ENCODE measurements around the gene CEP57L1.

GRCh38 chr6:109094416-109095035 lies 781 bp upstream of the CEP57L1 start, which contains the start of gene SESN1:
- TF ChIP-seq CTCF (IDR thresholded peaks at IDR 0.05; ENCODE audit: low read depth, low read length), result no peak
- no peak; the same call in 1 of the 2 replicates for TF ChIP-seq MAX (IDR thresholded peaks at IDR 0.05; ENCODE audit: low read depth, low read length)
